Measurements from ENCODE around the gene TGFBR3L. TPM values are rescaled to one million over a fixed set of nuclear protein-coding genes. Genes with fewer than 3 reads are reported as not detected.
"Not testable (repeated sequence)": the region's sequence is repeated elsewhere in the genome, so short reads cannot be mapped to it uniquely, and the experiment has no call there.

The TGFBR3L gene
- total RNA-seq, 1 donor = 0.10 TPM

DNA sequence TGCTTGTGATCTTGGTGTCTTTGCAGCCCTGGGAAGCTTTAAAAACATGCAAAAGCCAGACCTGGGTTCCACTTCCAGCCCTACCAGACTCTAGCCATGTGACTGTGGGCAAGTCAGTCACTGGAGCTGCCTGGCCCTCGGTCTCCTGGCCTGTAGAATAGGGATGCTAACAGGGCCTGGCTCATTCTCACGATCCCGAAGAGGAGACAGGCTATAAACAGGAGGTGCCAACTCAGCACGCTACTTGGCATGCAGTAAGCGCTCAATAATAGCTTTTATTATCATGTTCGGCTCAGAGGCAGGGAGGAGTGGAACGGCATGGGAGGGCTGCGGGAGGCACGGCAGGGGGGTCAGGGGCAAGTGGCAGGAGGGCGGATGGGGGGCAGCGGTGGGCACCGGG lies 9.6 kb downstream of the TGFBR3L start:
- Histone ChIP-seq H3K27me3 (ENCODE audit: insufficient read depth, low read length) (no peaks in the 10 kb centered on the region), H3K4me3 (ENCODE audit: low read length) (no peak overlapping the region), H3K4me1 (ENCODE audit: insufficient read depth, low read length) (peaks cover 34% of the 10 kb centered on the region), H3K9me3 (ENCODE audit: low read depth, low read length) (no peaks in the 10 kb centered on the region)

DNA sequence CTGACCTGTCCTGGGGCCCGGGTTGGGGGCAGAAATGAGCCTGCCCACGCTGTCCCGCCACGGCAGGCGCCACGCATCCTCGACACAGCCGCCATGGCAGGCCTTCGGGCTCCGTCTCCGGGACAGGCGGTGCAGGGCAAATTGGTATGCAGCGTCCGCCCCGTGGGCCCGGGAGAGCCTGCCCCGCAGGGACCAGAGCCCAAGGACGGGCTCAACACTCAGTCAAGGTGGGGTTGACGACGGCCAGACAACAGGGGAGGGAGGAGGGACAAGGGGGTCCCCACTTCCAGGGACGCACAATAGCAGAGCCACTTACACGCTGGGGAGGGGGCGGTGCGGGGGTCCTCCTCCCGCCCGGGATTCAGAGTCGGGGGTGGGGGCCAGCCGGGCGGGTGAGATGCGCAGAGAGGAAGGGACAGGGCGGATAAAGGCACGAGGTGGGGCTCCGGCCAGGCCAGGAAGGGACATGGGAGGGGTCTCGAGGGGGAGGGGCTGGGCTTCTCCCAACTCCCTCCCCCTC lies 10.1 kb downstream of the TGFBR3L start:
- H3K4me3 ChIP-seq (ENCODE audit: low read length) = no peak overlapping the region
- no peaks in the 10 kb centered on the region for H3K27me3 ChIP-seq (ENCODE audit: insufficient read depth, low read length)
- H3K4me1 ChIP-seq (ENCODE audit: insufficient read depth, low read length) = peaks cover 29% of the 10 kb centered on the region
- no peaks in the 10 kb centered on the region for H3K9me3 ChIP-seq (ENCODE audit: low read depth, low read length)

GRCh38 chr19:7925171-7925851 lies 10.7 kb downstream of the TGFBR3L start:
- Histone ChIP-seq H3K4me1 (ENCODE audit: insufficient read depth, low read length) (peaks cover 24% of the 10 kb centered on the region), H3K9me3 (ENCODE audit: low read depth, low read length) (no peaks in the 10 kb centered on the region), H3K4me3 (ENCODE audit: low read length) (no peak overlapping the region), H3K27me3 (ENCODE audit: insufficient read depth, low read length) (no peaks in the 10 kb centered on the region)

DNA sequence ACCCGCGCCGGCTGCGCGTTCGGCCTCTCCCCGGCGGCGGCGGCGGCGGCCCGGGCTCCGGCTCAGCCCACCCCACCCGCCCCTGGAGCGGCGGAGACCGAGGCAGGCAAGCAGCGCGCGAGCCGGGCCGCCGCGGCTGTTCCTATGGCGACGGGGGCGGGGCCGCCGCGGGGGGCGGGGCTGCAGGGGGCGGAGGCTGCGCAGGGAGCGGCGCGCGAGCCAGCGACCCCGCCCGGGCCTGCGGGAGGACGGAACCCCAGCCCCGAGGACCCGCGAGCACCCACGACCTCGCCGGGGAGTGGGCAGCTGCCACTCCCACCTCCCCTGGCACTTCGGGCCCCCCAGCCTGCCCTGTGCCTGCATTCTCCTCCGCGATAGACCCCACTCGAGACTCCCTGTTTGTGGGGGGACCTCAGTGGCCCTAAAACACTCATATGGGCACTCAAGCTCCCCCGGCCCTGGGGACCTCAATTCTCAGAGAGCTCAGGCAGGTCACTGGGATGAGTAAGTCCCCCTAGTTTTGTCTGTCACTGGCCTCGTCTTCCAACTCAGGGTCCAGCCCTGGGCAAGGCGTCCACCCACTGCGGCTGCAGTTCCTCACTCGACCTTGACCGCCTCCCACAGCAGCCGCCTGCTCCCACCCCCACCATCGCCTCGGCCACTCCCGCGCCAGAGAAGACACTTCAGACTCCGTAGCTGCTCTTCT lies 11.5 kb downstream of the TGFBR3L start, which contains the start of gene CTXN1:
Gene CTXN1 (minus strand): TSS at position 115 of the 706 bp plus-strand sequence. CDS start 597 bp downstream, outside the sequence.
- H3K9me3 ChIP-seq (ENCODE audit: low read depth, low read length) = no peaks in the 10 kb centered on the region
- peaks cover 22% of the 10 kb centered on the region for H3K4me1 ChIP-seq (ENCODE audit: insufficient read depth, low read length)
- H3K4me3 ChIP-seq (ENCODE audit: low read length) = no peak within 1 kb of the TSS
- no peaks in the 10 kb centered on the region for H3K27me3 ChIP-seq (ENCODE audit: insufficient read depth, low read length)

- Histone ChIP-seq H3K4me3 (ENCODE audit: low read length) (no peak overlapping the region), H3K27me3 (ENCODE audit: insufficient read depth, low read length) (no peaks in the 10 kb centered on the region), H3K4me1 (ENCODE audit: insufficient read depth, low read length) (peaks cover 14% of the 10 kb centered on the region), H3K9me3 (ENCODE audit: low read depth, low read length) (no peaks in the 10 kb centered on the region)
These were observed 12.3 kb downstream of the TGFBR3L start for GRCh38 chr19:7926727-7927604.

- no peak overlapping the region for H3K4me3 ChIP-seq (ENCODE audit: low read length)
- H3K27me3 ChIP-seq (ENCODE audit: insufficient read depth, low read length) = no peaks in the 10 kb centered on the region
- no peaks in the 10 kb centered on the region for H3K9me3 ChIP-seq (ENCODE audit: low read depth, low read length)
- H3K4me1 ChIP-seq (ENCODE audit: insufficient read depth, low read length) = peaks cover 12% of the 10 kb centered on the region
These were observed 13.1 kb downstream of the TGFBR3L start for GRCh38 chr19:7927605-7928333.

DNA sequence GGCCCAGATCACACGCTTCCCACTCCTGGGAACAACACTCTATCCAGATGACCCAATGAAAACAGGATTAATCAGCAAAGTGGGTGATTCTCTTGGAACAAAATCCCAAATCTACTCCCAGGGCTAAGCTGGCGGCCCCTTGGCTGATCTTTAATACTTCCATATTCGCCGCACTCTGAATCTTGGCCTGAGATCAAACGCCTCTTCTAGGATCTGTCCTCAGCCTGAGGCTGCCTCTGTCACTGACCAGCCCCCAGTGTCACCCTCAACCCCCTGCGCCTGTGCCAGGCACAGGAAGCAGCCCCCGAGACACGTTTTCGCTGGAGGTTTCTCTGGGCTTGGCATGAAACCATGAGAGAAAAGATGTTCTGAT lies 13.7 kb downstream of the TGFBR3L start:
- peaks cover 12% of the 10 kb centered on the region for H3K4me1 ChIP-seq (ENCODE audit: insufficient read depth, low read length)

GRCh38 chr19:7928741-7929701 lies 14.4 kb downstream of the TGFBR3L start:
- Histone ChIP-seq H3K27me3 (ENCODE audit: insufficient read depth, low read length) (no peaks in the 10 kb centered on the region), H3K4me3 (ENCODE audit: low read length) (no peak overlapping the region), H3K9me3 (ENCODE audit: low read depth, low read length) (no peaks in the 10 kb centered on the region), H3K4me1 (ENCODE audit: insufficient read depth, low read length) (peaks cover 12% of the 10 kb centered on the region)

More for the DNA sequence above, 13.7 kb downstream of the TGFBR3L start:
- Histone ChIP-seq H3K9me3 (ENCODE audit: low read depth, low read length) (no peaks in the 10 kb centered on the region), H3K4me3 (ENCODE audit: low read length) (no peak overlapping the region), H3K27me3 (ENCODE audit: insufficient read depth, low read length) (no peaks in the 10 kb centered on the region)

- H3K27me3 ChIP-seq (ENCODE audit: insufficient read depth, low read length); H3K4me3 ChIP-seq (ENCODE audit: low read length); H3K9me3 ChIP-seq (ENCODE audit: low read depth, low read length): not testable (repeated sequence)
- peaks cover 10% of the 10 kb centered on the region for H3K4me1 ChIP-seq (ENCODE audit: insufficient read depth, low read length)
These were observed 15.4 kb downstream of the TGFBR3L start for GRCh38 chr19:7930030-7930429.

DNA sequence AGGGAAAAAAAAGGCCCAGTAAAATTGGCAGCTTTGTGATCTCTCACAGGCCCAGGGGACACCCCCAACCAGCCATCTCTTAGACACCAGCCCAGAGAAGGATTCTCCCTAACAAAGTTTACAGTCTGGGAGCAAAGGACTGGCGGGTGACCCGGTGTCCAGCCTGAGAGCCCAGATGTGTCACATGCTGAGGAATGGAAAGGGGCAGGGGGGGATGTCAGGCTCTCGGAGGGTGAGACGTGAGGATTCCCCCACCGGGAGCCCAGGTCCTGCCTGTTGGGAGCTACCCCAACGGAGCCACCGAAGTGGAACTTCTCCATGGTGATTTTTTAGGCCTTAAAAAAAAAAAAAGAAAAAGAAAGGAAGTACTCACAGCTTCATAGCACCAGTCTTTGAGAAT lies 16.1 kb downstream of the TGFBR3L start:
- Histone ChIP-seq H3K4me1 (ENCODE audit: insufficient read depth, low read length) (peaks cover 4% of the 10 kb centered on the region), H3K27me3 (ENCODE audit: insufficient read depth, low read length) (no peaks in the 10 kb centered on the region), H3K9me3 (ENCODE audit: low read depth, low read length) (no peaks in the 10 kb centered on the region), H3K4me3 (ENCODE audit: low read length) (no peak overlapping the region)

GRCh38 chr19:7931221-7932061 lies 16.8 kb downstream of the TGFBR3L start:
- no peak overlapping the region for H3K4me3 ChIP-seq (ENCODE audit: low read length)
- H3K27me3 ChIP-seq (ENCODE audit: insufficient read depth, low read length) = no peaks in the 10 kb centered on the region
- H3K9me3 ChIP-seq (ENCODE audit: low read depth, low read length) = no peaks in the 10 kb centered on the region
- H3K4me1 ChIP-seq (ENCODE audit: insufficient read depth, low read length) = peaks cover under 1% of the 10 kb centered on the region

DNA sequence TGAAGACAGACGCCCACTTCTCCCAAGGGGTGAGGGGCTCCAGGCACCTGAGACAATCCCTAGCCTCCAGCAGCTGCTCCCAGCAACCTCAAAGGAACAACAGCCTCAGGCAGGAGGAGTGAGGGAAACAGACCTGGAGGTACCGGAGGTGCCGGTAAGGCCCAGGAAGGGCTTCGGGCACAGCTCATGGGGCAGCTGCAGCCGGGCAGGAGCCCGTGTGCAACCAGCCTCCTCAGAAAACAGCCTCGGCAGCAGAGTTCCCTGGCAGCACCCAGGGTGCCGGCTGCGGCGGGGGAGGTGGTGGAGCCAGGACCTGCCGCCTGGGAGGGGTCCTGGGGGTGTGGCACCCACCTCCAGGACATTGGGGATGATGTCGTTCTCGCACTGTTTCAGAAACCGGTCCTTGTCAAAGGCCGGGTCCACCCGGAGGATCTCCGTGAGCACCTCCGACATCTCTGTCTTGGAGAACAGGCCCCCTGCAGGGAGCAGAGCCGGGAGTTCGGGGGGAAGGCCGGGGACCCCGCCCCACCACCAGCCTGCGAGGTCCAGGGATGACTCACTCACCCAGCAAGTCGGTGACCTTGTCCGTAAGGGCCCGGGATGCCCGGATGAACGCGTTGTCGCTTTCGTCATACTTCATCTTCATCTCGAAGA lies 17.8 kb downstream of the TGFBR3L start:
- Histone ChIP-seq H3K4me3 (ENCODE audit: low read length) (no peak overlapping the region), H3K4me1 (ENCODE audit: insufficient read depth, low read length) (no peaks in the 10 kb centered on the region), H3K9me3 (ENCODE audit: low read depth, low read length) (no peaks in the 10 kb centered on the region), H3K27me3 (ENCODE audit: insufficient read depth, low read length) (no peaks in the 10 kb centered on the region)
